Esophagus muscularis mucosa (tissue), 4 donors: Measurements from ENCODE around the gene SPINDOC. TPM values are rescaled to one million over a fixed set of nuclear protein-coding genes. Genes with fewer than 3 reads are reported as not detected.
"Not testable (repeated sequence)": the region's sequence is repeated elsewhere in the genome, so short reads cannot be mapped to it uniquely, and the experiment has no call there.

Experiments used
- DNase-seq: peaks from one replicate; pipeline ENCODE4 v3.0.0-alpha.2; 2017; ENCODE audit errors: extremely low spot score
- H3K27ac ChIP-seq, 4 donors: fragments of 200-600 bp; sonication (generic); replicated peaks in 1 of 4; 1 replicate in 3 of 4; 2 replicates in 1 of 4; pipeline ENCODE4 v1.5.1; 2016 to 2019; ENCODE audit warnings: mild to moderate bottlenecking in 1 of 4
- H3K27me3 ChIP-seq, 4 donors: fragments of 200-600 bp; sonication (generic); one replicate each; pipeline versions ENCODE4 v1.5.1 to v1.6.0; 2016 to 2019
- H3K36me3 ChIP-seq, 4 donors: fragments of 200-600 bp; sonication (generic); one replicate each; pipeline ENCODE4 v1.5.1; 2016 to 2019
- H3K4me1 ChIP-seq, 4 donors: fragments of 200-600 bp; sonication (generic); one replicate each; pipeline ENCODE4 v1.5.1; 2016 to 2019
- H3K4me3 ChIP-seq, 4 donors: fragments of 200-600 bp; sonication (generic); 1 replicate in 2 of 4; 2 replicates in 2 of 4; pipeline ENCODE4 v1.5.1; 2016 to 2019; ENCODE audit warnings: mild to moderate bottlenecking in 4 of 4, moderate library complexity in 1 of 4
- H3K9me3 ChIP-seq, 4 donors: fragments of 200-600 bp; sonication (generic); 1 replicate in 3 of 4; 2 replicates in 1 of 4; pipeline ENCODE4 v1.5.1; 2016 to 2019
- CTCF ChIP-seq, 3 experiments: fragments of 200-600 bp in 2 of 3; fragments of 450-650 bp in 1 of 3; sonication (generic) in 2 of 3; IDR thresholded peaks; one replicate each; pipeline ENCODE4 v1.5.1; 2017 to 2019; ENCODE audit warnings: antibody characterized with exemption in 3 of 3, mild to moderate bottlenecking in 2 of 3, moderate library complexity in 1 of 3
- EP300 ChIP-seq: sonication (generic); formaldehyde crosslinking; IDR thresholded peaks from one replicate; pipeline ENCODE4 v1.6.1; 2017; ENCODE audit warnings: antibody characterized with exemption
- POLR2A ChIP-seq: fragments of 450-650 bp; IDR thresholded peaks from one replicate; pipeline ENCODE4 v1.6.1; 2017; ENCODE audit warnings: antibody characterized with exemption, moderate library complexity, mild to moderate bottlenecking, low read depth
- POLR2AphosphoS5 ChIP-seq, 2 donors: sonication (generic); formaldehyde crosslinking; IDR thresholded peaks; one replicate each; pipeline ENCODE4 v1.6.1; 2017; ENCODE audit warnings: antibody characterized with exemption in 2 of 2
- WGBS: methylation state at CpG from one replicate; pipeline ENCODE4 v1.1.5; 2018; 5-methylcytosine and 5-hydroxymethylcytosine counted together
- intact Hi-C: fragments of 100-400 bp; cut with DNase I; formaldehyde crosslinking; loops from one replicate; pipeline ENCODE4 v1.15.1; 2023
- total RNA-seq, 4 donors: library from RNA; depleted of rRNA; stranded (reverse); fragments of >200 nt; gene quantifications; one replicate each; pipeline versions ENCODE4 v1.1.0 to v1.2.1, GENCODE V29; 2016

The SPINDOC gene
- total RNA-seq, 4 donors from 2014 or later = 12.0 to 25.8 (median 18.6) TPM

GRCh38 chr11:63768237-63769041 lies 44.8 kb upstream of the SPINDOC start, which contains the start of gene ZFTA:
TSS of gene ZFTA (minus strand) at chr11:63768775. CDS start at chr11:63768622, 153 bp downstream.
- intact Hi-C loops = loop anchor here (2.0 to 10.0 kb wide), 3 partner anchors 44 to 386 kb away; partner anchors contain the start of gene SPINDOC
- no peak for TF ChIP-seq POLR2AphosphoS5 (IDR thresholded peaks at IDR 0.05)
- TF ChIP-seq POLR2A = no peak
- TF ChIP-seq EP300 = no peak
- TF ChIP-seq CTCF (IDR thresholded peaks at IDR 0.05) = peak; percentile 75 to 89 (median 86)
- H3K4me3 ChIP-seq = peak within 1 kb of the TSS; percentile 77 to 99 (median 85)
- no peaks in the 10 kb centered on the region for H3K27me3 ChIP-seq
- peak within 1 kb of the TSS; percentile 86 to 93 (median 92) for H3K27ac ChIP-seq
- peaks cover 35 to 55% (median 52%) of the 10 kb centered on the region in 4 donors for H3K4me1 ChIP-seq
- H3K36me3 ChIP-seq = peaks cover 0 to 16% (median 2%) of the 10 kb centered on the region in 4 donors
- WGBS = 0% methylated on average over 3 of the region's 113 CpGs
- DNase-seq = no peak
- H3K9me3 ChIP-seq = no peaks in the 10 kb centered on the region

- H3K27me3 ChIP-seq = no peaks in the 10 kb centered on the region
- DNase-seq = no peak
- H3K27ac ChIP-seq = peak overlapping the region; percentile 86 to 93 (median 89)
- no peaks in the 10 kb centered on the region for H3K9me3 ChIP-seq
- peaks cover 0 to 16% (median 2%) of the 10 kb centered on the region in 4 donors for H3K36me3 ChIP-seq
- intact Hi-C loops = loop anchor here (2.0 to 10.0 kb wide), 3 partner anchors 44 to 386 kb away; partner anchors contain the start of gene SPINDOC
- peak overlapping the region; percentile 77 to 99 (median 85) for H3K4me3 ChIP-seq
- H3K4me1 ChIP-seq = peaks cover 33 to 48% (median 45%) of the 10 kb centered on the region in 4 donors
- WGBS = no CpG with 5 or more reads among the region's 82 CpGs
- TF ChIP-seq EP300 (no peak), POLR2A (no peak), POLR2AphosphoS5 (IDR thresholded peaks at IDR 0.05) (peak in 1 of 2 donors; percentile 50)
Measured at GRCh38 chr11:63769042-63769713, 44.1 kb upstream of the SPINDOC start.

- WGBS = 34% methylated on average over 22 of the region's 35 CpGs
- H3K4me1 ChIP-seq = peaks cover 27 to 41% (median 38%) of the 10 kb centered on the region in 4 donors
- H3K9me3 ChIP-seq = no peaks in the 10 kb centered on the region
- peak overlapping the region; percentile 77 to 99 (median 85) for H3K4me3 ChIP-seq
- peak overlapping the region; percentile 86 to 93 (median 89) for H3K27ac ChIP-seq
- DNase-seq = no peak
- H3K27me3 ChIP-seq = no peaks in the 10 kb centered on the region
- TF ChIP-seq POLR2AphosphoS5 (IDR thresholded peaks at IDR 0.05) = no peak
- no peak for TF ChIP-seq POLR2A
- intact Hi-C loops = loop anchor here (2.0 to 10.0 kb wide), 3 partner anchors 43 to 385 kb away; partner anchors contain the start of gene SPINDOC
- peaks cover 0 to 11% (median 2%) of the 10 kb centered on the region in 4 donors for H3K36me3 ChIP-seq
Measured at GRCh38 chr11:63769714-63770455, 43.4 kb upstream of the SPINDOC start.

- 84% methylated on average over 7 of the region's 7 CpGs for WGBS
- intact Hi-C loops = no loop called here
Measured at GRCh38 chr11:63770763-63771162, 42.5 kb upstream of the SPINDOC start.

GRCh38 chr11:63771741-63772318 lies 41.4 kb upstream of the SPINDOC start:
- intact Hi-C loops, H3K36me3 ChIP-seq, DNase-seq, H3K4me3 ChIP-seq, H3K27me3 ChIP-seq, H3K9me3 ChIP-seq, H3K27ac ChIP-seq: not testable (repeated sequence)
- peaks cover 11 to 21% (median 18%) of the 10 kb centered on the region in 4 donors for H3K4me1 ChIP-seq
- 90% methylated on average over 2 of the region's 2 CpGs for WGBS

More at GRCh38 chr11:63770763-63771162, 42.5 kb upstream of the SPINDOC start:
- TF ChIP-seq POLR2A (no peak), CTCF (IDR thresholded peaks at IDR 0.05) (no peak), EP300 (no peak), POLR2AphosphoS5 (IDR thresholded peaks at IDR 0.05) (no peak)
- no peaks in the 10 kb centered on the region for H3K9me3 ChIP-seq
- H3K4me1 ChIP-seq = peaks cover 18 to 32% (median 29%) of the 10 kb centered on the region in 4 donors
- H3K36me3 ChIP-seq = peaks cover 0 to 4% (median under 1%) of the 10 kb centered on the region in 4 donors
- peak overlapping the region in 1 of 4 donors; percentile 93 for H3K27ac ChIP-seq
- DNase-seq = no peak
- H3K4me3 ChIP-seq = no peak overlapping the region
- no peaks in the 10 kb centered on the region for H3K27me3 ChIP-seq
